Ovary (tissue), 9 donors: ENCODE results near the gene OLFML3. TPM values are rescaled to one million over a fixed set of nuclear protein-coding genes. Genes with fewer than 3 reads are reported as not detected.

Experiments used
- DNase-seq, 5 donors: peaks; one replicate each; pipeline ENCODE4 v3.0.0-alpha.2; 2019 to 2020
- H3K27ac ChIP-seq, 2 donors: fragments of 200-600 bp; one replicate each; pipeline versions ENCODE4 v1.5.1 to v1.8.0; 2019 to 2022
- H3K27me3 ChIP-seq: fragments of 200-600 bp; one replicate; pipeline ENCODE4 v1.8.0; 2022
- H3K36me3 ChIP-seq: fragments of 200-600 bp; sonication (generic); one replicate; pipeline ENCODE4 v1.5.1; 2019
- H3K4me1 ChIP-seq: one replicate; pipeline ENCODE4 v1.8.1; 2013; ENCODE audit warnings: mild to moderate bottlenecking, moderate library complexity; ENCODE audit not compliant: insufficient read depth
- H3K4me3 ChIP-seq: fragments of 200-600 bp; sonication (generic); one replicate; pipeline ENCODE4 v1.5.1; 2017
- H3K9me3 ChIP-seq, 2 donors: fragments of 200-600 bp in 1 of 2; sonication (generic) in 1 of 2; one replicate each; pipeline versions ENCODE4 v1.5.1 to v1.8.1; 2013 to 2019; ENCODE audit warnings: mild to moderate bottlenecking in 1 of 2, moderate library complexity in 1 of 2
- EP300 ChIP-seq: sonication (generic); formaldehyde crosslinking; IDR thresholded peaks from one replicate; pipeline ENCODE4 v1.6.1; 2017; ENCODE audit warnings: antibody characterized with exemption
- POLR2A ChIP-seq: fragments of 450-650 bp; IDR thresholded peaks from one replicate; pipeline ENCODE4 v1.6.1; 2017; ENCODE audit warnings: antibody characterized with exemption, mild to moderate bottlenecking, moderate library complexity
- WGBS, 3 donors: extraction: QIAGEN DNeasy Blood & Tissue Kit in 1 of 3; methylation state at CpG; one replicate each; pipeline versions ENCODE4 v1.1.5 to v1.1.7; 2013 to 2017; 5-methylcytosine and 5-hydroxymethylcytosine counted together
- intact Hi-C, 4 donors: fragments of 100-400 bp; cut with DNase I; formaldehyde crosslinking; loops; one replicate each; pipeline versions ENCODE4 v1.11.0 to v1.15.1; 2022 to 2023
- polyA plus RNA-seq, 2 donors: library from polyadenylated mRNA; stranded (reverse); fragments of 200-250 nt in 1 of 2; fragments of 350-450 nt in 1 of 2; fragmentation: Illumina TruSeq in 1 of 2; extraction: RNeasy Lipid Tissue Mini Kit (QIAGEN cat#74804) in 1 of 2; gene quantifications; one replicate each; pipeline ENCODE4 v1.2.3, GENCODE V29; 2013 to 2014
- total RNA-seq, 7 donors: library from RNA; depleted of rRNA in 2 of 7; stranded (reverse); fragments of >200 nt in 2 of 7; fragmentation: NEBNext Ultra II Directional in 3 of 7; extraction: Animal tissue kit (Norgen Biotek cat#: 25700) in 3 of 7; gene quantifications; one replicate each; pipeline versions ENCODE4 v1.1.0 to v1.2.4, GENCODE V29; 2016 to 2023
- TF ChIP-seq, protein P1 (sequence below), 3 donors: fragments of 450-650 bp in 2 of 3; fragments of 200-600 bp in 1 of 3; IDR thresholded peaks; one replicate each; pipeline versions ENCODE4 v1.5.1 to v1.8.0; 2016 to 2022; ENCODE audit warnings: antibody characterized with exemption in 3 of 3, mild to moderate bottlenecking in 1 of 3
- donor health status: DM: no; HTN: no; CAD: no; lungs with moderate emphysema.
- donor health status: DM: no; HTN: no; CAD: no.
- donor health status: Bipolar disorder and iron deficiency.
- donor health status: DM: yes; HTN: yes; CAD: no.
- donor health status: DM: no; HTN: no; CAD: no.
- donor health status: DM: yes; HTN: yes; CAD: no.

The OLFML3 gene
- total and polyA plus RNA-seq, 9 donors, result 69.7 to 240 (median 139) TPM

DNA sequence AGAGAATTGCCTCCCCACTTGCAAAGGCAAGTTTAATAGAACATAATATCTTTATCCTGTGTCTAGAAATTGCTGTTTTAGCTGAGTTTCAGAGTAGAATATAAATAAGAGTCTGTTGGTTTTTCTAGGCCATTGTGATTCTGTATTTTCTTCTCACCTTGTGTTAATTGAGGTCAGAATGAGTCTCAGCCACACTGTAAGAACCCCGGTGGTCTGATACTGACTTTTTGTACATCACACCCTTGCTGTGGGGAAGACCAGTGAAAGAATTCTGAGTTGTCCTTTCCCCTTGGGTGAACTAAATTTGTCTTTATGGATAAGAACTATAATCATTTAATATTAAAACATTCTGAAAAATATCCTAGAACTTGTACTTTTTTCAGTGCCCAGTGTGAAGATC lies 43.3 kb upstream of the OLFML3 start:
- TF ChIP-seq POLR2A (no peak), EP300 (no peak)
- TF ChIP-seq, protein P1, sequence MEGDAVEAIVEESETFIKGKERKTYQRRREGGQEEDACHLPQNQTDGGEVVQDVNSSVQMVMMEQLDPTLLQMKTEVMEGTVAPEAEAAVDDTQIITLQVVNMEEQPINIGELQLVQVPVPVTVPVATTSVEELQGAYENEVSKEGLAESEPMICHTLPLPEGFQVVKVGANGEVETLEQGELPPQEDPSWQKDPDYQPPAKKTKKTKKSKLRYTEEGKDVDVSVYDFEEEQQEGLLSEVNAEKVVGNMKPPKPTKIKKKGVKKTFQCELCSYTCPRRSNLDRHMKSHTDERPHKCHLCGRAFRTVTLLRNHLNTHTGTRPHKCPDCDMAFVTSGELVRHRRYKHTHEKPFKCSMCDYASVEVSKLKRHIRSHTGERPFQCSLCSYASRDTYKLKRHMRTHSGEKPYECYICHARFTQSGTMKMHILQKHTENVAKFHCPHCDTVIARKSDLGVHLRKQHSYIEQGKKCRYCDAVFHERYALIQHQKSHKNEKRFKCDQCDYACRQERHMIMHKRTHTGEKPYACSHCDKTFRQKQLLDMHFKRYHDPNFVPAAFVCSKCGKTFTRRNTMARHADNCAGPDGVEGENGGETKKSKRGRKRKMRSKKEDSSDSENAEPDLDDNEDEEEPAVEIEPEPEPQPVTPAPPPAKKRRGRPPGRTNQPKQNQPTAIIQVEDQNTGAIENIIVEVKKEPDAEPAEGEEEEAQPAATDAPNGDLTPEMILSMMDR (IDR thresholded peaks at IDR 0.05), result no peak
- H3K4me3 ChIP-seq, result no peak overlapping the region
- DNase-seq, result no peak
- H3K9me3 ChIP-seq, result no peaks in the 10 kb centered on the region
- no peak overlapping the region for H3K27ac ChIP-seq
- whole genome bisulfite sequencing, 3 donors, result 73 to 78% (median 74%) methylated on average over 1 of the region's 1 CpG
- no peaks in the 10 kb centered on the region for H3K36me3 ChIP-seq
- intact Hi-C loops, result no loop called here
- no peaks in the 10 kb centered on the region for H3K27me3 ChIP-seq
- H3K4me1 ChIP-seq, result peaks cover 13% of the 10 kb centered on the region

DNA sequence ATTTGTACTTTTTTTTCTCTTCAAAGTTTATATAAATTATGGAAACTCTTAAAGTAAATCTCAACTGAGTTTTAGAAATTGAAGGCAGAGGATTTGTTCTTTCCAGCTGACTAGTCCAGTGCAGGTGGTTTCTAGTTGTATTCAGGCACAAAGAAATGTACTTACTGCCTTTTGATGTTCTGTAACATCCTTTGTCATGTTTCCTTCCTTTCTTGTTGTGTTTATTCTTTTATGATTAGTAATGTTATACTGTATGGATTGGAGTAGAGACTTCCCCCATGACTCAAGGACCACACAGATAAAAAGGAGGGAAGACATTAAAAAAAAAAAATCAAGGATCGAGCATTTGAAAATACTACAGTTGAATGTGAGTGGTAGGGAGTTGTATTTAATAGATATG lies 42.1 kb upstream of the OLFML3 start:
- Histone ChIP-seq H3K9me3 (no peaks in the 10 kb centered on the region), H3K4me3 (no peak overlapping the region), H3K36me3 (no peaks in the 10 kb centered on the region), H3K27ac (no peak overlapping the region), H3K27me3 (no peaks in the 10 kb centered on the region), H3K4me1 (peaks cover 13% of the 10 kb centered on the region)
- no peak for TF ChIP-seq POLR2A
- TF ChIP-seq, protein P1 (IDR thresholded peaks at IDR 0.05), result no peak
- TF ChIP-seq EP300, result no peak
- 56 to 77% (median 62%) methylated on average over 1 of the region's 1 CpG for WGBS, 3 donors
- no peak for DNase-seq
- intact Hi-C loops, result no loop called here

DNA sequence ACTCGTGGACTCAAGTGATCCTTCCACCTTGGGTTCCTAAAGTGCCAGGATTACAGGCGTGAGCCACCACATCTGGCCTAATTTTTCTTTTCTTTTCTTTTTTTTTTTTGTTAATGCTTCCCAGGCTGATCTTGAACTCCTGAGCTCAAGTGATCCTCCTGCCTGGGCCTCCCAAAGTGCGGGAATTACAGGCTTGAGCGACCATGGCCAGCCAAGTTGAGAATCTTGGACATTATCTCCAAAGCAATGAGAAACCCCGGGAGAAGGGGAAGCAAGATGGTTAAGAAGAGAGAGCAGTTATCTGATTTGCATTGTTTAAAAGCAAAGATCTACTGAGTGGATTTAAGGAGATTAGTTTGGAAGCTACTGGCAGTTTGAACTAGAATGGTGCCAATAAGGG lies 41.1 kb upstream of the OLFML3 start:
- 74 to 90% (median 80%) methylated on average over 5 of the region's 5 CpGs for WGBS, 3 donors

DNA sequence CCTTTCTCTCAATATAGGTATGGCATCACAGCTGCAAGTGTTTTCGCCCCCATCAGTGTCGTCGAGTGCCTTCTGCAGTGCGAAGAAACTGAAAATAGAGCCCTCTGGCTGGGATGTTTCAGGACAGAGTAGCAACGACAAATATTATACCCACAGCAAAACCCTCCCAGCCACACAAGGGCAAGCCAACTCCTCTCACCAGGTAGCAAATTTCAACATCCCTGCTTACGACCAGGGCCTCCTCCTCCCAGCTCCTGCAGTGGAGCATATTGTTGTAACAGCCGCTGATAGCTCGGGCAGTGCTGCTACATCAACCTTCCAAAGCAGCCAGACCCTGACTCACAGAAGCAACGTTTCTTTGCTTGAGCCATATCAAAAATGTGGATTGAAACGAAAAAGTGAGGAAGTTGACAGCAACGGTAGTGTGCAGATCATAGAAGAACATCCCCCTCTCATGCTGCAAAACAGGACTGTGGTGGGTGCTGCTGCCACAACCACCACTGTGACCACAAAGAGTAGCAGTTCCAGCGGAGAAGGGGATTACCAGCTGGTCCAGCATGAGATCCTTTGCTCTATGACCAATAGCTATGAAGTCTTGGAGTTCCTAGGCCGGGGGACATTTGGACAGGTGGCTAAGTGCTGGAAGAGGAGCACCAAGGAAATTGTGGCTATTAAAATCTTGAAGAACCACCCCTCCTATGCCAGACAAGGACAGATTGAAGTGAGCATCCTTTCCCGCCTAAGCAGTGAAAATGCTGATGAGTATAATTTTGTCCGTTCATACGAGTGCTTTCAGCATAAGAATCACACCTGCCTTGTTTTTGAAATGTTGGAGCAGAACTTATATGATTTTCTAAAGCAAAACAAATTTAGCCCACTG lies 38.7 kb upstream of the OLFML3 start:
- Histone ChIP-seq H3K4me1 (peaks cover 4% of the 10 kb centered on the region), H3K36me3 (no peaks in the 10 kb centered on the region), H3K4me3 (no peak overlapping the region), H3K9me3 (no peaks in the 10 kb centered on the region), H3K27me3 (no peaks in the 10 kb centered on the region), H3K27ac (no peak overlapping the region)
- intact Hi-C loops, result no loop called here
- TF ChIP-seq, protein P1 (IDR thresholded peaks at IDR 0.05), result no peak
- no peak for TF ChIP-seq POLR2A
- no peak for TF ChIP-seq EP300
- WGBS, 3 donors, result 71 to 78% (median 76%) methylated on average over 16 of the region's 16 CpGs
- no peak for DNase-seq

More for the DNA sequence above, 41.1 kb upstream of the OLFML3 start:
- DNase-seq, result no peak
- H3K4me3 ChIP-seq, result no peak overlapping the region
- no peaks in the 10 kb centered on the region for H3K36me3 ChIP-seq
- H3K27ac ChIP-seq, result no peak overlapping the region
- no peaks in the 10 kb centered on the region for H3K27me3 ChIP-seq
- intact Hi-C loops, result no loop called here
- H3K4me1 ChIP-seq, result peaks cover 8% of the 10 kb centered on the region
- TF ChIP-seq EP300 (no peak), POLR2A (no peak)
- TF ChIP-seq, protein P1 (IDR thresholded peaks at IDR 0.05), result no peak
- no peaks in the 10 kb centered on the region for H3K9me3 ChIP-seq
